Stimulated activated CD8-positive, alpha-beta memory T cell treated with anti-CD3 and anti-CD28 coated beads, Interleukin-15, amount 100 ng/mL, for 4 hours (primary cell): ENCODE measurements around the gene POLR1G.

ENCODE experiments used
- DNase-seq, 2 donors: peaks; one replicate each; pipeline ENCODE4 v3.0.0-alpha.2; 2020; ENCODE audit warnings: low read depth in 2 of 2

POLR1G gene

GRCh38 chr19:45446295-45446694 lies 39.9 kb downstream of the POLR1G start:
- DNase-seq = no peak

- no peak for DNase-seq
Observed at GRCh38 chr19:45446944-45447343, 40.5 kb downstream of the POLR1G start.

GRCh38 chr19:45448425-45448756 lies 41.9 kb downstream of the POLR1G start:
- DNase-seq = no peak

GRCh38 chr19:45448887-45449299 lies 42.4 kb downstream of the POLR1G start:
- DNase-seq = no peak

GRCh38 chr19:45450012-45450333 lies 43.5 kb downstream of the POLR1G start:
- DNase-seq = no peak

- DNase-seq = no peak
Observed at GRCh38 chr19:45451131-45451849, 44.8 kb downstream of the POLR1G start.

GRCh38 chr19:45451850-45452387 lies 45.5 kb downstream of the POLR1G start:
- DNase-seq = no peak

GRCh38 chr19:45455707-45456499 lies 49.5 kb downstream of the POLR1G start:
- DNase-seq = peak; percentile 48 to 68

GRCh38 chr19:45456500-45456815 lies 50.0 kb downstream of the POLR1G start:
- no peak for DNase-seq

- DNase-seq = no peak
Observed at GRCh38 chr19:45457776-45458175, 51.3 kb downstream of the POLR1G start.
